HG03039 (cell line): ENCODE measurements around the gene TUBAL3.

Experiments
- ATAC-seq: cut with Tn5 transposase; IDR thresholded peaks from one replicate; pipeline ENCODE4 v1.9.1; 2021; ENCODE audit warnings: mild to moderate bottlenecking, moderate library complexity; ENCODE audit not compliant: unreplicated experiment

The TUBAL3 gene

GRCh38 chr10:5404208-5405041 is at the start of gene TUBAL3:
Gene TUBAL3, minus strand, starts transcription at chr10:5404828. Its CDS starts 36 bp downstream, at chr10:5404792.
- no peak for ATAC-seq

GRCh38 chr10:5453749-5454489 is 49.3 kb upstream of the TUBAL3 start:
- no peak for ATAC-seq

- ATAC-seq: no peak
Measured at GRCh38 chr10:5450605-5451384, 46.2 kb upstream of the TUBAL3 start.

GRCh38 chr10:5449823-5450222 is 45.2 kb upstream of the TUBAL3 start:
- no peak for ATAC-seq

- ATAC-seq: no peak
Measured at GRCh38 chr10:5449227-5449626, 44.6 kb upstream of the TUBAL3 start.

GRCh38 chr10:5448333-5449001 is 43.8 kb upstream of the TUBAL3 start:
- no peak for ATAC-seq

- peak; percentile 47 for ATAC-seq
Measured at GRCh38 chr10:5447611-5448071, 43.0 kb upstream of the TUBAL3 start.

- no peak for ATAC-seq
Measured at GRCh38 chr10:5447056-5447455, 42.4 kb upstream of the TUBAL3 start.

- ATAC-seq: peak; percentile 29
Measured at GRCh38 chr10:5446390-5446926, 41.8 kb upstream of the TUBAL3 start.

- ATAC-seq: no peak
Measured at GRCh38 chr10:5445006-5445405, 40.4 kb upstream of the TUBAL3 start.

GRCh38 chr10:5443429-5443828 is 38.8 kb upstream of the TUBAL3 start:
- ATAC-seq: peak; percentile 81

GRCh38 chr10:5442990-5443370 is 38.4 kb upstream of the TUBAL3 start:
- peak; percentile 15 for ATAC-seq

GRCh38 chr10:5442065-5442989 is 37.7 kb upstream of the TUBAL3 start:
- no peak for ATAC-seq

- ATAC-seq: no peak
Measured at GRCh38 chr10:5441106-5441505, 36.5 kb upstream of the TUBAL3 start.

GRCh38 chr10:5440206-5440605 is 35.6 kb upstream of the TUBAL3 start:
- ATAC-seq: no peak

GRCh38 chr10:5435328-5435727 is 30.7 kb upstream of the TUBAL3 start:
- ATAC-seq: no peak

- ATAC-seq: no peak
Measured at GRCh38 chr10:5434017-5434753, 29.6 kb upstream of the TUBAL3 start.

GRCh38 chr10:5433182-5433581 is 28.6 kb upstream of the TUBAL3 start:
- ATAC-seq: no peak

- ATAC-seq: no peak
Measured at GRCh38 chr10:5428133-5428532, 23.5 kb upstream of the TUBAL3 start.
